Endothelial cell of umbilical vein (primary cell): ENCODE measurements around the gene TM9SF4. TPM values are rescaled to one million over a fixed set of nuclear protein-coding genes. Genes with fewer than 3 reads are reported as not detected.

Experiments
- BruUV-seq: library from RNA; stranded (reverse); fragments of 400-500 nt; replicated peaks from 2 replicates; lab custom pipeline; 2021; lab: Mats Ljungman, UMichigan
- CTCF ChIA-PET: fragments of 300-600, 350-600 bp; sonication (Branson Sonifier 250); formaldehyde crosslinking; loops from one replicate; lab custom pipeline; 2021; ENCODE audit warnings: antibody characterized with exemption, inconsistent platforms; lab: Charles Lee
- POLR2A ChIA-PET: fragments of 300-600, 350-600 bp; sonication (Branson Sonifier 250); formaldehyde crosslinking; loops from one replicate; lab custom pipeline; 2021; ENCODE audit warnings: antibody characterized with exemption, inconsistent platforms; lab: Charles Lee
- DNase-seq: peaks from one replicate; pipeline ENCODE4 v3.0.0-alpha.2; 2011; ENCODE audit warnings: low read depth, low spot score
- FAIRE-seq: peaks from 2 replicates; lab custom pipeline; 2011; peaks lifted over from hg19 to GRCh38; lab: Jason Lieb, UNC
- H2AFZ ChIP-seq: 2 replicates; pipeline ENCODE4 v1.6.0; 2012; ENCODE audit warnings: low read depth, low read length, control low read depth, inconsistent platforms
- H3K27ac ChIP-seq: 2 replicates; pipeline ENCODE4 v1.5.1; 2011; ENCODE audit warnings: low read depth, mild to moderate bottlenecking, control low read depth, low read length, moderate library complexity; ENCODE audit not compliant: insufficient read depth
- H3K27me3 ChIP-seq, 2 experiments: 2 replicates each; pipeline versions ENCODE4 v1.6.0 to v1.6.1; 2011; ENCODE audit warnings: low read length in 2 of 2, mixed read lengths in 1 of 2; ENCODE audit not compliant: control insufficient read depth in 2 of 2, insufficient read depth in 2 of 2
- H3K36me3 ChIP-seq, 2 experiments: 2 replicates in 1 of 2; 3 replicates in 1 of 2; pipeline ENCODE4 v1.5.1; 2011; ENCODE audit warnings: low read length in 2 of 2, mild to moderate bottlenecking in 1 of 2, moderate library complexity in 1 of 2; ENCODE audit not compliant: control insufficient read depth in 2 of 2, insufficient read depth in 2 of 2; ENCODE audit errors: extremely low read depth in 1 of 2
- H3K4me1 ChIP-seq: 3 replicates; pipeline ENCODE4 v1.5.1; 2011; ENCODE audit warnings: mild to moderate bottlenecking, low read length; ENCODE audit not compliant: control insufficient read depth, insufficient read depth; ENCODE audit errors: extremely low read depth
- H3K4me2 ChIP-seq: 2 replicates; pipeline ENCODE4 v1.6.1; 2011; ENCODE audit warnings: low read length, control low read depth, mixed read lengths; ENCODE audit not compliant: insufficient read depth
- H3K4me3 ChIP-seq, 3 experiments: fragments of 200-600 bp in 1 of 3; sonication (generic), shearing (Covaris generic) in 1 of 3; replicated peaks in 1 of 3; 2 replicates each; pipeline ENCODE4 v1.5.1; 2011 to 2016; ENCODE audit warnings: control low read depth in 3 of 3, low read length in 3 of 3, mild to moderate bottlenecking in 2 of 3, inconsistent platforms in 1 of 3, low read depth in 1 of 3, moderate library complexity in 1 of 3; ENCODE audit not compliant: insufficient read depth in 1 of 3
- H3K79me2 ChIP-seq: 2 replicates; pipeline ENCODE4 v1.6.0; 2012; ENCODE audit warnings: low read length, inconsistent platforms; ENCODE audit not compliant: control insufficient read depth, insufficient read depth
- H3K9ac ChIP-seq: replicated peaks from 2 replicates; pipeline ENCODE3; 2011; ENCODE audit warnings: low read length, control low read depth; ENCODE audit not compliant: insufficient read depth; ENCODE audit errors: extremely low read depth
- H3K9me1 ChIP-seq: replicated peaks from 3 replicates; pipeline ENCODE4 v1.6.0; 2011; ENCODE audit warnings: mild to moderate bottlenecking, low read length; ENCODE audit not compliant: control insufficient read depth, insufficient read depth; ENCODE audit errors: extremely low read depth
- H3K9me3 ChIP-seq: replicated peaks from 2 replicates; pipeline ENCODE4 v1.5.1; 2012; ENCODE audit warnings: low read length, inconsistent platforms; ENCODE audit not compliant: control insufficient read depth, insufficient read depth
- H4K20me1 ChIP-seq: replicated peaks from 2 replicates; pipeline ENCODE3; 2011; ENCODE audit warnings: mild to moderate bottlenecking, low read length; ENCODE audit not compliant: control insufficient read depth, insufficient read depth; ENCODE audit errors: extremely low read depth
- POLR2A ChIP-seq: IDR thresholded peaks from 2 replicates; pipeline ENCODE4 v1.6.1; 2012; ENCODE audit warnings: low read depth, mild to moderate bottlenecking, control low read depth, low read length
- dilution Hi-C: fragments of 300-500 bp; cut with MboI; formaldehyde crosslinking; loops from one replicate; pipeline ENCODE4 v1.15.0; 2019; ENCODE audit warnings: low sequenced_read_pairs; ENCODE audit not compliant: extremely low pct_ligation_motif_present
- intact Hi-C: fragments of 100-400 bp; cut with micrococcal nuclease; formaldehyde crosslinking; loops from one replicate; pipeline ENCODE4 v1.10.0; 2022
- polyA plus RNA-seq, 4 experiments: library from polyadenylated mRNA; depleted of rRNA in 3 of 4; stranded (reverse) in 3 of 4; unstranded in 1 of 4; fragments of >200 nt; gene quantifications; 2 replicates each; pipeline versions ENCODE4 v1.2.1 to v1.2.3, GENCODE V29; 2011 to 2012; ENCODE audit warnings: missing spikeins in 1 of 4
- total RNA-seq: library from RNA; stranded (reverse); gene quantifications from 2 replicates; pipeline ENCODE4 v1.2.3, GENCODE V29; 2021
- TF ChIP-seq, protein P1 (sequence below), 2 donors: IDR thresholded peaks; 1 replicate in 1 of 2; 2 replicates in 1 of 2; pipeline ENCODE4 v1.5.1; 2011; ENCODE audit warnings: low read length in 2 of 2, mild to moderate bottlenecking in 2 of 2, moderate library complexity in 2 of 2, control low read depth in 1 of 2, inconsistent platforms in 1 of 2, low read depth in 1 of 2; ENCODE audit not compliant: insufficient read depth in 1 of 2; ENCODE audit errors: extremely low read depth in 1 of 2

TM9SF4 gene
- total and polyA plus RNA-seq, 2 donors (not counting 3 experiments of a cell fraction or from before 2014, with no cell fraction given): 46.4 to 61.9 TPM

DNA sequence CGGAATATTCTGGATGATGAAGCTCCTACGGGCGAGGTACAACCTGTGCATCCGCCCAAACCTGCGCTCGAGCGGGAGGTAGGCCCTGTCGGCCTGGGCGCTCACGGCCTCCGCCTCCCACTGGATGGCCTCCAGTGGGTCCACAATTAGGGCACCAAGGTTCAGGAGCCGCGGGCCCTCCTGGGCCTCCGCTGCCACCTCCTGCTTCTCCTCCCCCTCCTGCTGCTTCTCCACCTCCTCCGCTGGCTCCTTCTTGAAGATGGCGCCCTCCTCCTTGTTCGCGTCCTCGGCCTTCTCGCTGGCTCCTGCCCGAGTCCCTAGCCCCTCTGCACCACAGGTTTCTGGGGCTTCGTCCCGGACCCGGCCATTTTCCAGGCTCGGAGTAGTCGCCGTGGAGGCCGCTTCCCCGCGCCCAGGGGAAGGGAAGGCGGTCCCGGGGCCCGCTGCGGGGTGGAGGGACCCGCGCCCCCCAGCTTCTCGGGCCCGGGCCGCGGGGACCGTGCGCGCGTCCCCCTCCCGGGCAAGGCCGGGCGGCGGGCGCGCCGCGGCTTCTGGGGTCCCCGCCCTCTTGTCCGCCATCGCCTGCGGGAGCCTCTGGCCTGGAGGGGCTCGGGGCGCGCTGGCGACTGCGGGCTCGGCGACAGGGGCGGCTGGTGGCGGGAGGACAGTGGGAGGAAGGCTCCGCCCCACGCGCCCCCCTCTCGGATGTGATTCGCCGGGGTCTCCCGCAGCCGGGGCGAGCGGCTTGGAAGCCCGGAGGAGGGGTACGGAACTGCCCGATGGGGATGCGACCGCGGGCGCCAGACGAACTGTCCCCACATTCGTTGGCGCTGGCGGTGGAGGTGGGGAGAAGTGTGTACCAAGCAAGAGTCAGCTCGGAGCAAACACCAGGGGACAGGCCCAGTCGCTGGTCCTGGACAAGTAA, 80.4 kb downstream of the TM9SF4 start:
- Histone ChIP-seq H3K27me3 (no peaks in the 10 kb centered on the region), H3K4me1 (peaks cover 10% of the 10 kb centered on the region), H3K9me3 (no peaks in the 10 kb centered on the region), H4K20me1 (no peaks in the 10 kb centered on the region), H3K4me3 (peak overlapping the region; percentile 41 to 57 (median 52)), H3K9me1 (no peaks in the 10 kb centered on the region), H3K4me2 (peak overlapping the region; percentile 73), H3K9ac (peak overlapping the region; percentile 79), H2AFZ (peak overlapping the region; percentile 94), H3K27ac (peak overlapping the region; percentile 15), H3K79me2 (no peaks in the 10 kb centered on the region), H3K36me3 (peaks cover 0 to 3% of the 10 kb centered on the region in 2 experiments)
- DNase-seq: peak; percentile 41
- dilution Hi-C loops: no loop called here
- FAIRE-seq: peak; percentile 70
- no TSS peak for BruUV-seq
- ChIA-PET POLR2A (no interaction called here), CTCF (interaction anchor here (2.0 kb wide), 1 partner anchor 9 kb away, joined by 5 read pairs; no protein-coding TSS in a partner anchor)
- intact Hi-C loops: no loop called here
- TF ChIP-seq, protein P1, sequence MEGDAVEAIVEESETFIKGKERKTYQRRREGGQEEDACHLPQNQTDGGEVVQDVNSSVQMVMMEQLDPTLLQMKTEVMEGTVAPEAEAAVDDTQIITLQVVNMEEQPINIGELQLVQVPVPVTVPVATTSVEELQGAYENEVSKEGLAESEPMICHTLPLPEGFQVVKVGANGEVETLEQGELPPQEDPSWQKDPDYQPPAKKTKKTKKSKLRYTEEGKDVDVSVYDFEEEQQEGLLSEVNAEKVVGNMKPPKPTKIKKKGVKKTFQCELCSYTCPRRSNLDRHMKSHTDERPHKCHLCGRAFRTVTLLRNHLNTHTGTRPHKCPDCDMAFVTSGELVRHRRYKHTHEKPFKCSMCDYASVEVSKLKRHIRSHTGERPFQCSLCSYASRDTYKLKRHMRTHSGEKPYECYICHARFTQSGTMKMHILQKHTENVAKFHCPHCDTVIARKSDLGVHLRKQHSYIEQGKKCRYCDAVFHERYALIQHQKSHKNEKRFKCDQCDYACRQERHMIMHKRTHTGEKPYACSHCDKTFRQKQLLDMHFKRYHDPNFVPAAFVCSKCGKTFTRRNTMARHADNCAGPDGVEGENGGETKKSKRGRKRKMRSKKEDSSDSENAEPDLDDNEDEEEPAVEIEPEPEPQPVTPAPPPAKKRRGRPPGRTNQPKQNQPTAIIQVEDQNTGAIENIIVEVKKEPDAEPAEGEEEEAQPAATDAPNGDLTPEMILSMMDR (IDR thresholded peaks at IDR 0.05; ENCODE audit: extremely low read depth in 1 of 2, insufficient read depth in 1 of 2, low read depth in 1 of 2, low read length in 2 of 2): no peak
- peak; percentile 23 for TF ChIP-seq POLR2A
